ENCODE results near the gene CYTL1.

DNA sequence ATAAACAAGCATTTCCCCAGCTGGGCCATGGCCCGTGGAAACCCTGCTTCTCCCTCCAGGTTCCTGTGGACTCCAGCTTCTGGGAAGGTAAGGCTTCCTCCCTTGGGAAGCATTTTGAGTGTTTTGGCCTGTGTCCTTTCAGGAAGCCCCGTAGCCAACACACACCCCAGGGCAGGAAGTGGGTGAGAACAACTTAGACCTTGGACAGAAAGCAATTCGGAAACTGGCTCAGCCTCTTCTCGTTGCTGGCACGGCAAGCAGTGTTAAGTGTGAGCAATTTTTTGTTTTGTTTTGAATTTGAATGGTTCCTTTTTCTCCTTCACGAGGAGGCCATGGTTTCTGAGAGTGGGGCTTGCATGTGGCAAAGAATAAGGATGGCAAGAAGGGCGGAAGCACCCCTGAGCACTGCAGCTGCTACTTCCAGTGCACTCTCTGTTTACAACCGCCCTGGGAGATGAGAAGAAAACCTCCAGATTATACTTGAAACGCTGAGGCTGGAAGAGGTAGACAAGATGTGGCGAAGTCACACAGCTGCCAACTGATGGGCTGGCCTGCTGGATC, 14.1 kb upstream of the CYTL1 start:
- no peak for TF ChIP-seq POLR2A (IDR thresholded peaks at IDR 0.05)
- TF ChIP-seq, protein P1, sequence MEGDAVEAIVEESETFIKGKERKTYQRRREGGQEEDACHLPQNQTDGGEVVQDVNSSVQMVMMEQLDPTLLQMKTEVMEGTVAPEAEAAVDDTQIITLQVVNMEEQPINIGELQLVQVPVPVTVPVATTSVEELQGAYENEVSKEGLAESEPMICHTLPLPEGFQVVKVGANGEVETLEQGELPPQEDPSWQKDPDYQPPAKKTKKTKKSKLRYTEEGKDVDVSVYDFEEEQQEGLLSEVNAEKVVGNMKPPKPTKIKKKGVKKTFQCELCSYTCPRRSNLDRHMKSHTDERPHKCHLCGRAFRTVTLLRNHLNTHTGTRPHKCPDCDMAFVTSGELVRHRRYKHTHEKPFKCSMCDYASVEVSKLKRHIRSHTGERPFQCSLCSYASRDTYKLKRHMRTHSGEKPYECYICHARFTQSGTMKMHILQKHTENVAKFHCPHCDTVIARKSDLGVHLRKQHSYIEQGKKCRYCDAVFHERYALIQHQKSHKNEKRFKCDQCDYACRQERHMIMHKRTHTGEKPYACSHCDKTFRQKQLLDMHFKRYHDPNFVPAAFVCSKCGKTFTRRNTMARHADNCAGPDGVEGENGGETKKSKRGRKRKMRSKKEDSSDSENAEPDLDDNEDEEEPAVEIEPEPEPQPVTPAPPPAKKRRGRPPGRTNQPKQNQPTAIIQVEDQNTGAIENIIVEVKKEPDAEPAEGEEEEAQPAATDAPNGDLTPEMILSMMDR (IDR thresholded peaks at IDR 0.05): no peak

Measured in thyroid gland (tissue), 4 donors.